Hepatocyte (in vitro differentiated cells): ENCODE measurements around the gene GH2.
A peak's percentile ranks its signal among the peaks of the same experiment; 100 is the strongest.
"Not testable (repeated sequence)": the region's sequence is repeated elsewhere in the genome, so short reads cannot be mapped to it uniquely, and the experiment has no call there.

Experiments used
- EZH2 ChIP-seq: fragments of 200-600 bp; sonication (generic); IDR thresholded peaks from 2 replicates; pipeline ENCODE4 v1.6.1; 2016; ENCODE audit warnings: antibody characterized with exemption, mild to moderate bottlenecking, borderline replicate concordance
- EZH2phosphoT487 ChIP-seq: fragments of 200-600 bp; sonication (generic); IDR thresholded peaks from one replicate; pipeline ENCODE4 v1.6.1; 2018; ENCODE audit warnings: antibody characterized with exemption, mild to moderate bottlenecking, low read depth, moderate library complexity; ENCODE audit not compliant: unreplicated experiment, severe bottlenecking
- TF ChIP-seq, protein P1 (sequence below): fragments of 200-600 bp; sonication (generic); IDR thresholded peaks from 2 replicates; pipeline ENCODE4 v1.5.1; 2016; ENCODE audit warnings: antibody characterized with exemption, mild to moderate bottlenecking; ENCODE audit not compliant: poor library complexity

DNA sequence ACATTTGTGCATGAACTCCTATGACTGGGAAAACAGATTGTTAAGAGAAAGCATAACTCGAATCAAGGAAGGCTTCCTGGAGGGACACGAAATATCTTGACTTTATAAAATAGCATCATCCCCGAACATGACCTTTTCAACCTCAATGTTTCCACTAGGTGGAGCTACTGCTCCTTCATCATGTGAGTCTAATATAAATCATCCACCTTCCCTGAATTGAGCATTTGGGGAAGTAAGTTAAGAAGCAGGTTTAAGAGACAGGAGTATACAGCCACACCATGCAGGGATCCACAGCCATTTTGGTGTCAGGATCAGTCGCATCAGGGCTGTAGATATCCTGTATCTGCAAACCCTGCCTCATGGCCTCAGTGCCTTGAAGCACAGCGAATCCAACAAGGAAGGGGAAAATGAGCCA, 22.1 kb upstream of the GH2 start:
- TF ChIP-seq EZH2, EZH2phosphoT487: not testable (repeated sequence)
- TF ChIP-seq, protein P1, sequence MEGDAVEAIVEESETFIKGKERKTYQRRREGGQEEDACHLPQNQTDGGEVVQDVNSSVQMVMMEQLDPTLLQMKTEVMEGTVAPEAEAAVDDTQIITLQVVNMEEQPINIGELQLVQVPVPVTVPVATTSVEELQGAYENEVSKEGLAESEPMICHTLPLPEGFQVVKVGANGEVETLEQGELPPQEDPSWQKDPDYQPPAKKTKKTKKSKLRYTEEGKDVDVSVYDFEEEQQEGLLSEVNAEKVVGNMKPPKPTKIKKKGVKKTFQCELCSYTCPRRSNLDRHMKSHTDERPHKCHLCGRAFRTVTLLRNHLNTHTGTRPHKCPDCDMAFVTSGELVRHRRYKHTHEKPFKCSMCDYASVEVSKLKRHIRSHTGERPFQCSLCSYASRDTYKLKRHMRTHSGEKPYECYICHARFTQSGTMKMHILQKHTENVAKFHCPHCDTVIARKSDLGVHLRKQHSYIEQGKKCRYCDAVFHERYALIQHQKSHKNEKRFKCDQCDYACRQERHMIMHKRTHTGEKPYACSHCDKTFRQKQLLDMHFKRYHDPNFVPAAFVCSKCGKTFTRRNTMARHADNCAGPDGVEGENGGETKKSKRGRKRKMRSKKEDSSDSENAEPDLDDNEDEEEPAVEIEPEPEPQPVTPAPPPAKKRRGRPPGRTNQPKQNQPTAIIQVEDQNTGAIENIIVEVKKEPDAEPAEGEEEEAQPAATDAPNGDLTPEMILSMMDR, result peak; percentile 46
